ENCODE results near the gene ULK3.

DNA sequence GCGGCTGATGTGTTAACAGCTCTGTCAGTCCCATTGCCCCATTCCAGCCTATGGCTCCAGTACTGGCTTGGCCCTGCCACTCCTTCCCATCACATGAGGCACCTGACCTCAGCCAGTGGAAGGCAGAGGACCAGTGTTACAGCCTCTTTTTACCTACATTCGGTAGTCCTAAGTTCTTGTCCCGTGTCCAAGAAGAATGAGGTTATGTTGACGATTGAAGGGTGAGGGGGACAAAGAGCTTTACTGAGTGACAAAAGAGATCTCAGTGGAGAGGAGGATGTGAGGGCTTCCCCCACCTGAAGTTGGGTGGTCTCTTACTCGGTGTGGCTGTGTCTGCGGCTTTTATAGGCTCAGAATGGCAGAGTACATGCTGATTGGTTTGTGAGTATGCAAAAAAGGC is 39.6 kb upstream of the ULK3 start:
- no peak for TF ChIP-seq GATA3 (IDR thresholded peaks at IDR 0.05; ENCODE audit: low read depth, low read length)
- no peak for TF ChIP-seq GATA2 (IDR thresholded peaks at IDR 0.05; ENCODE audit: low read depth, low read length)

Data from SH-SY5Y (cell line).